HG02840 (cell line): ENCODE data around the gene GPR160.

Experiments
- ATAC-seq: cut with Tn5 transposase; IDR thresholded peaks from one replicate; pipeline ENCODE4 v1.9.1; 2021; ENCODE audit warnings: mild to moderate bottlenecking, moderate library complexity, moderate number of reproducible peaks; ENCODE audit not compliant: unreplicated experiment, low FRiP score

The GPR160 gene

DNA sequence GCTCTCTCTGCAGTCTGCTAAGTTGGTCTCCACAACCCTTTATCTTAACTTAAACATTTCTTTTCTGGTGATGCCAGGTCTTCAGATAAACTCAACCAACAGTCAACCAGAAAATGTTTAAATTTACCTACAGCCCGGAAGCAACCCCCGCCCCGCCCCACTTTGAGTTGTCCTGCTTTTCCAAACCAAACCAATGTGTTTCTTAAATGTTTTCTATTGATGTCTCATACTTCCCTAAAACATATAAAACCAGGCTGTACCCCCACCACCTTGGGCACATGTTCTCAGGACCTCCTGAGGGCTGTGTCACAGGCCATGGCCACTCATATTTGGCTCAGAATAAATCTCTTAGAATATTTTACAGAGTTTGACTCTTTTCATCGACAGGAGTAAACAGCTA lies 13.2 kb upstream of the GPR160 start:
- ATAC-seq: no peak

GRCh38 chr3:170027233-170028102 lies 10.3 kb upstream of the GPR160 start:
- no peak for ATAC-seq

- ATAC-seq: no peak
Measured at GRCh38 chr3:170033489-170033888, 4.3 kb upstream of the GPR160 start.

DNA sequence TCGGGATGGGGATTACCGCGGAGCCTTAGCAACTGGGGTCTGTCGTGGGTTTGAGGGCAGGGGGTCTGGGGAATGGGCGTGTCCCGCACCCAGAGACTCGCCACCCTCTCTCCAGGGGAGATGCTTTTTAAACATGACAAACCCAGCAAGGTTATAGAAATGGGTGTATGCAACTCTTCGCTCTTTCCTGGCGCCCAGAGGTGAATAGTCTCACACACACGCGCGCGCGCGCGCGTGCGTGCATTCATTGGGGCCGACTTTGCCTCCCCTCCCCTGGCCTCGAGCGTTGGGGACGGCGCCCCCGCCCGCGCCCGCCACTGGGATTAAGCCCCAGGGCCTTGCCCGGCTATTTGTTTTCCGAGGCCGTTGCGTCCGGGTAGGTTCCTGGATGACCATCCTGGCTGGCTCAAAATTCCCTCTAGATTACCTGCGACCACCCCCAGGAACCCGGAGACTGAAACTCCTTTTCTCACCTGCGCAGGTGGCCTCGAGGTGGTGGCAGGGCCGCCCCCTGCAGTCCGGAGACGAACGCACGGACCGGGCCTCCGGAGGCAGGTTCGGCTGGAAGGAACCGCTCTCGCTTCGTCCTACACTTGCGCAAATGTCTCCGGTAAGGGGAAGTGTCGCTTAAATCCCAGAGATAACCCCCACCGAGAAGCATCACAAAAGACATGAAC lies 777 bp downstream of the GPR160 start:
- peak; percentile 11 for ATAC-seq

GRCh38 chr3:170040418-170040817 lies 2.6 kb downstream of the GPR160 start:
- no peak for ATAC-seq

GRCh38 chr3:170043506-170043905 lies 5.7 kb downstream of the GPR160 start:
- ATAC-seq: no peak

DNA sequence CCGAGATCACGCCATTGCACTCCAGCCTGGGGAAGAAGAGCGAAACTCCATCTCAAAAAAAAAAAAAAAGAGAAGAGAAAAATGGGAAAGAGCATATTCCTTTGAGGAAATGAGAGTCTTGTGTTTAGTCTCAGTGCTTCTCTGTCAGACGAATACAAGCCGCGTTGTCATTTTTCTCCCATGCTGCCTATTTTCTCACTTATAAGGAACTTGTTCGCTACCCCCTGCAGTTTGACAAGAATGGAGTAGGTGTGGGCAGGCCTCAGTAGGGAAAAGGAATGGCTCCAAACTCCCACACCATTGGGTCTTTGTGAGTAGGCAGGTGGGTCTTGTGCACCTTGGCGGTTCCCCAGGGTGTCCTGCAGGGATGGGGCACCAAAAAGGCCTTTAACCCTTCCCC lies 6.5 kb downstream of the GPR160 start:
- ATAC-seq: no peak

DNA sequence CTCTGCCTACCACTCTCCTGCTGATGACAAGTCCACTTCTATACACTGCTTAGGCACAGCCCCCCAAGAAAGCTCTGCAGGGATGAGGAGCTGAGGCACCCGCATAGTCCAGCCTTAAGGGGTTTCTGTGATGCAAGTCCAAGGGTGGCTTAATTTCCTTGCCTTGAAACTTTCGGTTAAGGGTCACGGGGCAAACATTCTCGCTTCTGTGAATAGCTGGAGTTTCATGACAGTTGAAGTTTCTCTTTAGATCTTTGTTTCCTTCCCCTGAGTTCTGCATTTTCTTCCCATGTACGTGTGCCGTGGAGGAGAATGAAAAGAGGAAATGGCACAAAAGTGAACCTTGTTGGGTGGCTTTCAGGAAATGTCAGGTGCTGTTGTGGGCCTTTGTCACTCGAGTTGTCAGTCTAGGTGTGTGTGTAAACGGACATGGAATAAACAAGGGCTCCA lies 7.0 kb downstream of the GPR160 start:
- peak; percentile 68 for ATAC-seq

GRCh38 chr3:170046269-170047132 lies 8.7 kb downstream of the GPR160 start:
- no peak for ATAC-seq

DNA sequence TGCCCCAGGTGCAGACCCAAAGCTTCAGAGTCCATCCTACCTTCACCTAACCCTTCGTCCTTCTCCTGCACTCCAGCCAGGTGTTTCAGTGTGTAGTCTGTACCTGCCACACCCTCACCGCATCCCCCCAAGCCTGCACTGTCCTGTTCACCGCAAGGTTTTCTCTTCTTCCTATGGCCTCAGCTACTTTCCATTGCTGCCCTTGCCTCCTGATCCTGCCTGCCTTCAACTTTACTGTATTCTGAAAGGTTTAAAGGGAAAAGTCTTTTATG lies 9.3 kb downstream of the GPR160 start:
- ATAC-seq: no peak

DNA sequence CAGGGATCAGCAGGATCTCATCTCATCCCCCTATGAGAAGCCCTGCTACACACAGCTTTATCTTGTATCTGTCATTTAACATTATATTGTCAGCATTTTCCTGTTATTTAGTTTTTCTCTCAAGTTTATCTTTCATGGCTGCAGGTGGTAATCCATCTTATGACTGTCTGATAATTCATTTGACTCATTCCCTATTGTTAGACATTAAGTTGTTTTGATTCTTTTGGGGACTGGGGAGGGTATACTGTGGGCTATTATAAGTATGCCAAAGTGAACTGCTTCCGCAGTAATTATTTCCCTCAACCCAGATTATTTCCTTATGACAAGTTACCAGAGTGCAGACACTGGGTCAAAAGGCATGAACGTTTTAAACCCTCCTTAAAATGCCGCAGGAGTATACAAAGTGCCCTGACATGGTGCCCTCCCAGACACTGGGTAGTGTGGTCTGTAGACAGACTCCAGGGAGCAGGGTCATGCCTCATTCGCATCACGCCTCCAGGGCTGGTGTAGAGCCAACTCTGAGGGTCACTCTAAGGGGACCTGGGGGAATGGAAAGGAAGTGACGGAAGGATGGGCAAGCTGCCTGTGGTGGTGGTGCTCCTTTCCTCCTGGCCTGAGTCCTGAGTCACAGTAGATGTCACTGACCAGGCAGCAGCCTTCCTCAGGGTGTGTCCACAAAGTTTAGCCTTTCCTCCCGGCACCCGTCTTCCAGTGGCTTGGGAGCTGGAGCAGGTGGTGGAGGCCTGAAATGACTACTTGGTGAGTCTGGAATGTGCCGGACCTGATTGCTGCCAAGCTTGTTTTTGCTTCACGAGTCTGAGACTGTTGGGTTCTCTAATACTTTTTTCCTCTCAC lies 11.6 kb downstream of the GPR160 start:
- no peak for ATAC-seq

DNA sequence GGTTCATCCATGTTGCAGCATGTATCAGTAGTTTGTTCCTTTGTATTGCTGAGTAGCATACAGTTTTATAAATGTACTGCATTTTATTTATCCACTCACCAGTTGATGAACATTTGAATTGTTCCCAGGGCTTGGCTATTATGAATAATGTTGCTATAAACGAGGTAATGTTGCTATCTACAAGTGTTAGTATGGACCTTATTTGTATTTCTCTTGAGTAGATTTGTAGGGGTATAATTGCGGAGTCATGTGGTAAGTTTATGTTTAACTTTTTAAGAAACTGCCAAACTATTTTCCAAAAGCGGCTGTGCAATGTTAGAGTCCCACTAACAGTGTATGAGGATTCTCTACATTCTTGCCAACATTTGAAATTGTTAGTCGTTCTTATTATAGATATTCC lies 13.0 kb downstream of the GPR160 start:
- no peak for ATAC-seq

- no peak for ATAC-seq
Measured at GRCh38 chr3:170052398-170052797, 14.6 kb downstream of the GPR160 start.

GRCh38 chr3:170054204-170054603 lies 16.4 kb downstream of the GPR160 start:
- no peak for ATAC-seq

GRCh38 chr3:170055209-170055608 lies 17.4 kb downstream of the GPR160 start:
- ATAC-seq: peak; percentile 59

GRCh38 chr3:170056710-170057454 lies 19.1 kb downstream of the GPR160 start:
- ATAC-seq: peak; percentile 95

GRCh38 chr3:170057550-170057949 lies 19.8 kb downstream of the GPR160 start:
- no peak for ATAC-seq

- no peak for ATAC-seq
Measured at GRCh38 chr3:170058127-170058526, 20.3 kb downstream of the GPR160 start.

GRCh38 chr3:170059447-170059846 lies 21.7 kb downstream of the GPR160 start:
- ATAC-seq: no peak

DNA sequence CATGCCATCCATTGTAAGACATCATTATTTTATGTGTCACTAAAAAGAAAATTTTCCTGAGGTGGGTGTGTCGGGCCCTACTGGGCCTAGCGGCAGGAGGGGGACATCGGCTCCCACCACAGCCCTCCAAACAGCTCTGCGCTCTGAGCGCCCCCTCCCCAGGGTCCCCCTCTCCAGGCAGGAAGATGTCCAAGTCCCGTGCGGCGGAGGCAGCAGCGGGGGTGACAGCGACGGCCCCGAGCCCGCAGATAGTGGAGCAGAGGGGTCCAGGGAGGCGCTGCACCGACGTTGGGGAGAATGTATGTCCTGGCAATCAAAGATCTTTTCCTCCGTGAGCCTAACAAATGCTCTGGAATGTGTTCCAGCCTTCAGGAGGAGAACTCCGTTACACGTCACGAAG lies 24.3 kb downstream of the GPR160 start:
- no peak for ATAC-seq
